Dendritic cell treated with granulocyte-macrophage colony-stimulating factor and Interleukin-4, amounts not matched to agents 40 ng/mL and 50 ng/mL, for 4 days (primary cell): Measurements from ENCODE around the gene LCP2.

Experiments
- H3K27ac Mint-ChIP-seq: one replicate; pipeline ENCODE4 v1.8.0; 2022; ENCODE audit warnings: mild to moderate bottlenecking, mixed read lengths
- H3K27me3 Mint-ChIP-seq: one replicate; pipeline ENCODE4 v1.8.0; 2022; ENCODE audit warnings: mild to moderate bottlenecking, mixed read lengths
- H3K36me3 Mint-ChIP-seq: one replicate; pipeline ENCODE4 v1.8.0; 2022; ENCODE audit warnings: low read depth, mixed read lengths
- H3K4me1 Mint-ChIP-seq: one replicate; pipeline ENCODE4 v1.8.0; 2022; ENCODE audit warnings: low read depth, mixed read lengths
- H3K4me3 Mint-ChIP-seq: one replicate; pipeline ENCODE4 v1.8.0; 2022; ENCODE audit warnings: mild to moderate bottlenecking, moderate library complexity, mixed read lengths
- H3K9me3 Mint-ChIP-seq: one replicate; pipeline ENCODE4 v1.8.0; 2022; ENCODE audit warnings: mixed read lengths
- intact Hi-C: fragments of 100-400 bp; cut with micrococcal nuclease; formaldehyde crosslinking; loops from one replicate; pipeline ENCODE4 v1.15.0; 2022

Gene LCP2

DNA sequence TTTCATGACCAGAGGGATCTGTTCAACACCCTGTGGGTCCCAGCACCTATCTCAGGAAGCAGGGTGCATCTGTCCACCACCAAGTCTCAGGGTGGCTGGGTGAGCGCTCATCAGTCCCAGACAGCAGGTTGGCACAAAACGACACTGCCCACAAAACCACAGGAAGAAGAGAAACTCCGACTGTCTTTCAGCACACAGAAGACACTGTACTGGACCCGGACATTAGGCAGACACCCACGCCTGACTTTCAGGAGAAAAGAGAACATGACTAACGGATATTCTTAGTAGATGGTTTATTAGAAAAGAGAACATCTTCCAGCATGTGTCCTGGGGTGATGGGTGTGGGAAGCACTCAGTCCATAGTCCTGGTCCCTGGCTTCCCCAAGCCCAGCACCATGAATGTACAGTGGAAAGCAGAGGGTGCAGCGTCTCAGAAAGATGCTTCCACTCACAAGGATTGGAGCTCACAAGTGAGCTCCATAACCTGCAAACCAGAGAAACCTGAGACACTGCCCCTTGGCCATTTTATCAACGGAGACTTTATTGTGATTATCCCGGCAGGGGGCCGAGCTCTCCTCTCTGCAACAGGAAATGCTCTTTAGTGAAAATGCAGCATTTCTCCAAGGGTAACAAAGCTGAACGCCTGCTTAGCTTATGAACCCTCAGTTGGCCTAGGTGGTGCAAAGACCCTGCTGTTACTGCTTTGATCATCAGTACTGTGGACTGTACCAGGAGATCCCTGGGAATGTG is 35.8 kb upstream of the LCP2 start:
- intact Hi-C loops, result loop anchor here (2.0 to 5.0 kb wide), 2 partner anchors 27 to 36 kb away; partner anchors contain the start of gene LCP2

GRCh38 chr5:170332058-170332457 is 34.5 kb upstream of the LCP2 start:
- Mint-ChIP-seq H3K4me1 (no peaks in the 10 kb centered on the region), H3K9me3 (no peaks in the 10 kb centered on the region), H3K27me3 (peaks cover 2% of the 10 kb centered on the region), H3K36me3 (no peaks in the 10 kb centered on the region), H3K4me3 (no peak overlapping the region), H3K27ac (no peak overlapping the region)
- intact Hi-C loops, result loop anchor here (2.0 to 5.0 kb wide), 2 partner anchors 29 to 35 kb away; partner anchors contain the start of gene LCP2

More for the DNA sequence above, 35.8 kb upstream of the LCP2 start:
- Mint-ChIP-seq H3K27me3 (peaks cover 2% of the 10 kb centered on the region), H3K27ac (no peak overlapping the region), H3K4me3 (peak overlapping the region; percentile 44), H3K36me3 (no peaks in the 10 kb centered on the region), H3K4me1 (no peaks in the 10 kb centered on the region), H3K9me3 (no peaks in the 10 kb centered on the region)

- Mint-ChIP-seq H3K4me3 (peak overlapping the region; percentile 82), H3K36me3 (no peaks in the 10 kb centered on the region), H3K27ac (no peak overlapping the region), H3K4me1 (peaks cover 1% of the 10 kb centered on the region), H3K9me3 (no peaks in the 10 kb centered on the region), H3K27me3 (peaks cover 2% of the 10 kb centered on the region)
- intact Hi-C loops, result loop anchor here (1.0 to 5.0 kb wide), 3 partner anchors 18 to 62 kb away; partner anchors contain the start of gene LCP2
These were observed 33.0 kb upstream of the LCP2 start for GRCh38 chr5:170330568-170331054.

- Mint-ChIP-seq H3K4me3 (no peak overlapping the region), H3K9me3 (no peaks in the 10 kb centered on the region), H3K27me3 (no peaks in the 10 kb centered on the region), H3K4me1 (peaks cover 5% of the 10 kb centered on the region), H3K36me3 (no peaks in the 10 kb centered on the region), H3K27ac (no peak overlapping the region)
- intact Hi-C loops, result no loop called here
These were observed 31.9 kb upstream of the LCP2 start for GRCh38 chr5:170329524-170329923.

- no peaks in the 10 kb centered on the region for H3K27me3 Mint-ChIP-seq
- intact Hi-C loops, result no loop called here
- no peaks in the 10 kb centered on the region for H3K9me3 Mint-ChIP-seq
- no peak overlapping the region for H3K4me3 Mint-ChIP-seq
- no peak overlapping the region for H3K27ac Mint-ChIP-seq
- H3K4me1 Mint-ChIP-seq, result peaks cover 5% of the 10 kb centered on the region
- H3K36me3 Mint-ChIP-seq, result no peaks in the 10 kb centered on the region
These were observed 30.3 kb upstream of the LCP2 start for GRCh38 chr5:170327829-170328228.

DNA sequence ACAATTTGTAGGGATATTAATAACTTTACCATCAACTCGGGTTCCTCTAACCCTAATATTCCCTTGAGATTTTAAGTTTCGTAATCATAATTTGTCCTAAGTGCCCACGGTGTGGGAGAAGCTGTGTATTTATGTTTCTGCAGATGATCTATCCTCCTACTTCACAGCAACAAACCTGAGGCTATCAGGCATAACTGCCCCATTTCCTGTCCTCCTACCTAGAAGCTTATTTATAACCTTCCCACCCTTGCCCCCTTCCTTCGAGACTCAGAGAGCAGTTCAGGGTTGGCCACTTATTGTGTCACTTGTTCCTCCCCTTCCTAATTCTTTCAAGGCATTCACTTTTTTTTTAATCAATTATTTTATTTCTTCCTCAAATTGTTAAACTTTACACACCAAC is 29.6 kb upstream of the LCP2 start:
- Mint-ChIP-seq H3K27me3 (no peaks in the 10 kb centered on the region), H3K36me3 (no peaks in the 10 kb centered on the region), H3K4me1 (peaks cover 5% of the 10 kb centered on the region), H3K9me3 (no peaks in the 10 kb centered on the region), H3K27ac (no peak overlapping the region), H3K4me3 (no peak overlapping the region)
- intact Hi-C loops, result no loop called here

DNA sequence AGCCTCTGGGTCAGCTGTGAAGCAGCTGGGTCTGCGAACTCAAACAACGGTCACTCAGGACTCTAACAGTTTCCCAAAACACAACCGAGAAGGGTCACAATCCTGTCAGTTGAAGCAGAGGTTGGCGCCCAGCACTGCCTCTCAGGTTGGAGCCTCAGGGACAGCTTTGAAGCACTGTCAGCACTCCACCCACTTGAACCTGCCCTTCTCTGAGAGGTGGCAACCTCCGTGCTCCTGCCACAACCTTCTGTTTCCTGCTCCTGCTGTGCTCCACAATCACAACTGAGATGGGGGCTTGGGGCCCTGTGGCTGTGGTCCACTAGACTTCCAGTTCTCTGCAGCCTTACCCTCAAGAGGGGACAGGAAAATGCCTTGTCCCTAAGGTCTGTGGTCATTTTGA is 21.7 kb upstream of the LCP2 start:
- no peak overlapping the region for H3K27ac Mint-ChIP-seq
- intact Hi-C loops, result no loop called here
- no peaks in the 10 kb centered on the region for H3K27me3 Mint-ChIP-seq

GRCh38 chr5:170317499-170317898 is 19.9 kb upstream of the LCP2 start:
- Mint-ChIP-seq H3K27me3 (no peaks in the 10 kb centered on the region), H3K4me1 (peaks cover 32% of the 10 kb centered on the region), H3K36me3 (no peaks in the 10 kb centered on the region), H3K4me3 (no peak overlapping the region), H3K9me3 (no peaks in the 10 kb centered on the region), H3K27ac (no peak overlapping the region)
- intact Hi-C loops, result no loop called here

More for the DNA sequence above, 21.7 kb upstream of the LCP2 start:
- H3K9me3 Mint-ChIP-seq, result no peaks in the 10 kb centered on the region
- H3K36me3 Mint-ChIP-seq, result no peaks in the 10 kb centered on the region
- peaks cover 16% of the 10 kb centered on the region for H3K4me1 Mint-ChIP-seq
- no peak overlapping the region for H3K4me3 Mint-ChIP-seq

DNA sequence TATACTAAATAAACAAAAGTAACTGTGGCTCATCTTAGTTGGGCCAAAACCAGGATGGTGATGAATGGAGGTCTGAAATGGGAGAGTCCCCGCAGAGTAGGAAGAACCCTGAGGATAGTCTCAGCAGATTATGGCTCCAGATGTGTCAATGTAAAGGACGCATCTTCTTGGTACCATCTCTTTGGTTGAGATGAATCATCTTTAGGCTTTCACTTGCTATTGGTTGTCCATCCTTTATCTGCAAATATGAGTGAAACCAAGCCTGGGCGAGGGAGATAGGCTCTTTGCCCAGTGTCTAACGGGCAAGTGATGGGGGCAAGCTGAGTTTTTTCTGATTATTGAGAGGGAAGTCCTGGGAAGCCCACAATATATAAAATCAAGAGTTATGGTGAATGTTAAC is 19.4 kb upstream of the LCP2 start:
- Mint-ChIP-seq H3K9me3 (no peaks in the 10 kb centered on the region), H3K4me1 (peaks cover 37% of the 10 kb centered on the region), H3K4me3 (no peak overlapping the region), H3K36me3 (no peaks in the 10 kb centered on the region), H3K27ac (no peak overlapping the region), H3K27me3 (no peaks in the 10 kb centered on the region)
- intact Hi-C loops, result no loop called here

GRCh38 chr5:170315154-170315553 is 17.6 kb upstream of the LCP2 start:
- no peaks in the 10 kb centered on the region for H3K9me3 Mint-ChIP-seq
- H3K27ac Mint-ChIP-seq, result no peak overlapping the region
- peaks cover 1% of the 10 kb centered on the region for H3K27me3 Mint-ChIP-seq
- H3K4me1 Mint-ChIP-seq, result peaks cover 55% of the 10 kb centered on the region
- no peaks in the 10 kb centered on the region for H3K36me3 Mint-ChIP-seq
- H3K4me3 Mint-ChIP-seq, result no peak overlapping the region
- intact Hi-C loops, result no loop called here

DNA sequence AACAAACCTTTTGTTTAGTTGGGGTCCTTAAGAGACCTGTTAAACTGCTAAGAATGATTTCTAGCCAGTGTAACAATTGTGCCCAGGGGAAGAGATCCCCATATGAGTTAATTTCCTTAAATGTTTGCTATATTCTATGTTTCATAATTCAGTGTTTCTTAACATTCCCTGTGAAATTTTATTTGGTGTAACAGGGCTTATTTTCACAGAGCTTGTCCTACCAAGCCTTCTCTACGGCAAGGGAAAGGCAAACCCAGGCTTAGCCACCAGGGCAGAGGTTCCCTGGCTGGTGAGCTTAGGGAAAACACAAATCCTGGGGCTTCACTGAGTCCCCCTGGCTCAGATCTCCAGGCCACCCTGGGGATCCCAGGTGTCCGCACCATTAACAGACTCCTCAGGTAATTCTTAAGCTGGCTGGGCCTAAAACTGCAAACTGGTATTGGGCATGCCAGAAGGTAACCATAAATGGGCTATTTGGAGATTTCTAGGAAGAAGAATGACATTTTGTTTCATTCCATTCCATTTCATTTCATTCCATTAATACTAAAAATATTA is 17.0 kb upstream of the LCP2 start:
- H3K27me3 Mint-ChIP-seq, result peaks cover 1% of the 10 kb centered on the region
- H3K9me3 Mint-ChIP-seq, result no peaks in the 10 kb centered on the region
- H3K4me1 Mint-ChIP-seq, result peaks cover 61% of the 10 kb centered on the region
- no peak overlapping the region for H3K4me3 Mint-ChIP-seq
- intact Hi-C loops, result no loop called here
- no peaks in the 10 kb centered on the region for H3K36me3 Mint-ChIP-seq
- no peak overlapping the region for H3K27ac Mint-ChIP-seq

GRCh38 chr5:170313816-170314215 is 16.2 kb upstream of the LCP2 start:
- no peaks in the 10 kb centered on the region for H3K9me3 Mint-ChIP-seq
- peaks cover 1% of the 10 kb centered on the region for H3K27me3 Mint-ChIP-seq
- no peak overlapping the region for H3K4me3 Mint-ChIP-seq
- H3K27ac Mint-ChIP-seq, result no peak overlapping the region
- peaks cover 69% of the 10 kb centered on the region for H3K4me1 Mint-ChIP-seq
- H3K36me3 Mint-ChIP-seq, result no peaks in the 10 kb centered on the region
- intact Hi-C loops, result no loop called here

DNA sequence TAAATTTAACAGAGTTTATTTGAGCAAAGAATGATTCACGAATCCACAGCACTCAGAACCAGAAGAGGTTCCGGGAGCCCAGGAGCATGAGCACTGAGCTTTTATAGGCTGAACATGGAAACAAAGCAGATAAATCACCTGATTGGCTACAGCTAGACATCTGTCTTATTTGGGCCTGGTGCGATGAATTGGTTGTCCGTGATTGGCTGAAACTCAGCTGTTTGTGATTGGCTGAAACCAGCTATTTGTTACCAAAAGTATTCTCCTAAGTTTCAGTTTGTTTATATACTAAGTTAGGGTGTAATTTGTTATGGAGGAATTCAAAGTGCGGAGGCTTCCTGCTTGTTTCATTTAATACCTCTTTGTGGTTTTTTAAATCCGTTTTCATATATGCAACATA is 15.8 kb upstream of the LCP2 start:
- H3K36me3 Mint-ChIP-seq, result no peaks in the 10 kb centered on the region
- no peak overlapping the region for H3K27ac Mint-ChIP-seq
- no peak overlapping the region for H3K4me3 Mint-ChIP-seq
- H3K9me3 Mint-ChIP-seq, result no peaks in the 10 kb centered on the region
- intact Hi-C loops, result no loop called here
- peaks cover 73% of the 10 kb centered on the region for H3K4me1 Mint-ChIP-seq
- peaks cover 1% of the 10 kb centered on the region for H3K27me3 Mint-ChIP-seq

DNA sequence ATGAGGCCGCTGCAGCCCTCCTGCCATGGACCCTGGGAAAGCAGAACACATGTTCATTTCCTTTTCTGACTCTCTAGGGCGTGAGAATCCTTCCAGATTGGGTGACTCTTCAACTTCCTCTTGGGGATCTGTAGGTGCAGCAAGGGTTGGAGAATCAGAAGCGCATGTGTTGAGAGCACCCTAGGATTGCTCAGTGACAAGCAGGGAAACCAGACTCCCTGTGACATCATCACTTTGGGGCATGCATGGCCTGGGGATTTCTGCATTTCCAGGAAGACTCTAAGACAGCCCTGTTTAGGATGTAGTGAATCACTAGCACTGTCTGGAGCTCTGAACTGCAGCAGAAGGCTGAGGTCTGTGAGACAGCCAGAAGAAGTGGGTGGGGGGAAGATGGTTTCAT is 15.1 kb upstream of the LCP2 start:
- H3K27ac Mint-ChIP-seq, result peak overlapping the region; percentile 88
- peak overlapping the region; percentile 37 for H3K4me3 Mint-ChIP-seq
- H3K36me3 Mint-ChIP-seq, result no peaks in the 10 kb centered on the region
- H3K27me3 Mint-ChIP-seq, result peaks cover 1% of the 10 kb centered on the region
- intact Hi-C loops, result loop anchor here (1.0 kb wide), 1 partner anchor 19 kb away; no protein-coding TSS in a partner anchor
- peaks cover 77% of the 10 kb centered on the region for H3K4me1 Mint-ChIP-seq
- H3K9me3 Mint-ChIP-seq, result no peaks in the 10 kb centered on the region
